Measurements from ENCODE around the gene ASF1B. TPM values are rescaled to one million over a fixed set of nuclear protein-coding genes. Genes with fewer than 3 reads are reported as not detected.

Gene ASF1B
- total RNA-seq, 2 donors from 2014 or later = 62.6 to 73.7 TPM

DNA sequence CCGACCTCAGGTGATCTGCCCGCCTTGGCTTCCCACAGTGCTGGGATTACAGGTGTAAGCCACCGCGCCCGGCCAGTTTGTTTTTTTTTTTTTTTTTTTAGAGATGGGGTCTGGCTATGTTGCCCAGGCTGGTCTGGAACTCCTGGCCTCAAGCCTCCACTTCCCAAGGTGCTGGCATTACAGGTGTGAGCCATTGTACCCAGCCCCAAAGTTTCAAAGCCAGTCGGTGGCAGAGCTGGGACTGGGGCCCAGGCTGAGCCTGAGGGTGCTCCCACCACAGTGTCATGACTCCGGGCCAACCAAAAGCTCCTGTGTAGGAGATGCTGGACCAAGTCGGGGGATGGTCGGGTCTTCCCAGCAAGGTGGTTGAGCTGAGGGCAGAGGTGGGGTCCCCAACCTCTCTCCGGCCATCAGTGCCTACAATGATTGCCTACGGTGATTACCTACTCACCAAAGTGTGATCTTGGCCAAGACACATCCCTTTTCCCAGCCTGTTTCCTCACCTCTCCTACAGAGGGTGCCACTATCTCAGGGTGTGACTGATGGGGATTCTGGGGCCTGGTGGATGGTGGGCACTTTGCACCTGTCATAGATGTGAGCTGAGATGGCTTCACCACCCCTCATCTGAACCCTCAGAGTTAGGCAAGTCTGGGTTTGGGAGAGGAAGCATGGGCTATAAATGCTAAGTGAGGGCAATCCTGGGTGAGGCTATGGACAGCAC, 40.0 kb downstream of the ASF1B start:
- no peak for ATAC-seq (replicated peaks)
- peaks cover 10% of the 10 kb centered on the region for H3K4me1 Mint-ChIP-seq
- H3K27ac Mint-ChIP-seq = no peak overlapping the region
- H3K36me3 Mint-ChIP-seq (ENCODE audit: low read depth) = peaks cover 27% of the 10 kb centered on the region
- no peaks in the 10 kb centered on the region for H3K27me3 Mint-ChIP-seq
- no peaks in the 10 kb centered on the region for H3K9me3 Mint-ChIP-seq
- no peak overlapping the region for H3K4me3 Mint-ChIP-seq

DNA sequence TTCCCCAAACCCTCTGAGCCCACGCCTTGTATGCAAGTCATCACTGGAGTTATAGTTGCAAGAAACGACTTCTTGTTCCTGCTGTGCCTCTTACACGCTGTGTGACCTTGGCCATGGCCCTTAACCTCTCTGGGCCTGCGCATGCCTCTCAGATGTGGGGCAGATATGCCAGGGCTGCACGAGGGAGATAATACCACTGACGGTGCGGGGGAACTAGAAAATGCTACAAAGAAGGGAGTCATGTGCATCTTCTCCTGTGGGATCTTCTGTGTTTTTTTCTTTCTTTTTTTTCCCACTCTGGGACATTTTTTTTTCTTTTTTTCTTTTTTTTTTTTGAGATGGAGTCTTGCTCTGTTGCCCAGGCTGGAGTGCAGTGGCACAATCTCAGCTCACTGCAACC, 41.5 kb downstream of the ASF1B start:
- H3K27ac Mint-ChIP-seq = no peak overlapping the region
- no peak for ATAC-seq (replicated peaks)
- H3K4me1 Mint-ChIP-seq = peaks cover 11% of the 10 kb centered on the region
- H3K27me3 Mint-ChIP-seq = no peaks in the 10 kb centered on the region
- no peaks in the 10 kb centered on the region for H3K9me3 Mint-ChIP-seq
- H3K36me3 Mint-ChIP-seq (ENCODE audit: low read depth) = peaks cover 23% of the 10 kb centered on the region
- H3K4me3 Mint-ChIP-seq = no peak overlapping the region

DNA sequence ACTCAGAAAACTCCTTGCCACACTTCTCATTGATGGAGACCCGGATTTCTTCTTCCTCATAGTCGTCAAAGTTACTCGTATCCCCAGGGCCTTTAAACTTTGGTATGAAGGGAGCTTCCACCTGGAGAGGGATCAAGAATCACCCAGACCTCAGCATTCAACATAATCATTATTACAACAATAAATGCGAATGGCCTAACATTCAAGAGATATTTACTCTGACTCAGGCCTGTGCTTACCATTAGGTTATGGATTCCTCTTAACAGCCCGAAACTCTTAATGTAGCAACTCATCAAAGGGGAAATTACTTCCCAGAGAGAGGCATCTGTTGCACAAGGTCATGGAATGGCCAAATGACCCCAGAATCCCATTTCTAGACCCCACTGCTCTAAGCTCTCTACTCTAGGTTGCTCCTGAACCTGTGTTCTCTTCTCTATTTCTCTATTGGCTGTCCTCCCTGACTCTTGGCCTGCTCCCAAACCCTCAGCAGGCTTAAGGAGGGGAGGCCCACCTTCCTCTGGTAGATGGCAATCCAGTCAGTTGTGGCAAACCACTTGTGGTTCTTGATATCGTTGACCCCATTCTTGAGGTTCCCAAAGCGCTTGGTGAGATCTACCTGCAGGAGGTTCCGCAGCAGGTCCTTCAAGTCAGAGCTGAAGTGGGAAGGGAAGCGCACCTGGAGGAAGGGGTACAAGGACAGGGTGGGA, 43.1 kb downstream of the ASF1B start:
- H3K4me1 Mint-ChIP-seq = peaks cover 17% of the 10 kb centered on the region

DNA sequence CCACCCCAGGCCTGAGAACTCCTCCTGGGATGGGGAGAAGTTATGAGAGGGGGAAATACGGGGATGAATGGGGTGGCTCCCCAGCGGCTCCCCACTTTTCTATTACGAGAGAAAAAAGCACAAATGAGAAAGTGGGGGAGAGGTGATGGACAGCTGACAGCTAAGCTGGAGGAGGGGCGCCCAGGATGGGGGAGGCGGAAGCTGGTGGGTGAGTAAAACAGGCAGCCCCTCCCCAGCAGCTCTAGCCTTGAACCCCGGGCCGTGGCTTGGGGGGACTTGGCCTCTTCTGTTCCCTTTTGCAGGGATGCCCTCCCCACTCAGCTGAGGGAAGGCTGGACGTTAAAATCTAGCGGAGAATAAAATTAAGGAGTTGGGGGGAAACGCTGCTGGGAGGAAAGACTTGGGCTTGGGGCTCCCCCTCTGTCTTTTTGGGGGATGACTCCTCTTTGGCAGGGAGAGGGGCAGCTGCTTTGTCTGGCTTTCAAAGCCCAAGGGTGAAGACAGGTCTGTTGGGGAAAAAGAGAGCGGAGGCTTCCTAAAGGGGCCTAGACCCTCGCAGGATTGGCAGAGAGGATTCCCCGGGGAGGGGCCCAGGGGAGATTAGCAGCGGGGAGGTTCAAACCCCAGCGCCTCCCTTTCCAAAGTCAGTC, 44.5 kb downstream of the ASF1B start:
- H3K4me3 Mint-ChIP-seq = peak overlapping the region; percentile 91
- peak overlapping the region; percentile 93 for H3K27ac Mint-ChIP-seq
- peaks cover 17% of the 10 kb centered on the region for H3K4me1 Mint-ChIP-seq
- H3K36me3 Mint-ChIP-seq (ENCODE audit: low read depth) = peaks cover 35% of the 10 kb centered on the region
- ATAC-seq (replicated peaks) = no peak
- no peaks in the 10 kb centered on the region for H3K27me3 Mint-ChIP-seq
- no peaks in the 10 kb centered on the region for H3K9me3 Mint-ChIP-seq

More for the DNA sequence above, 43.1 kb downstream of the ASF1B start:
- no peaks in the 10 kb centered on the region for H3K27me3 Mint-ChIP-seq
- peak overlapping the region; percentile 27 for H3K4me3 Mint-ChIP-seq
- peaks cover 35% of the 10 kb centered on the region for H3K36me3 Mint-ChIP-seq (ENCODE audit: low read depth)
- H3K27ac Mint-ChIP-seq = no peak overlapping the region
- ATAC-seq (replicated peaks) = no peak
- H3K9me3 Mint-ChIP-seq = no peaks in the 10 kb centered on the region

DNA sequence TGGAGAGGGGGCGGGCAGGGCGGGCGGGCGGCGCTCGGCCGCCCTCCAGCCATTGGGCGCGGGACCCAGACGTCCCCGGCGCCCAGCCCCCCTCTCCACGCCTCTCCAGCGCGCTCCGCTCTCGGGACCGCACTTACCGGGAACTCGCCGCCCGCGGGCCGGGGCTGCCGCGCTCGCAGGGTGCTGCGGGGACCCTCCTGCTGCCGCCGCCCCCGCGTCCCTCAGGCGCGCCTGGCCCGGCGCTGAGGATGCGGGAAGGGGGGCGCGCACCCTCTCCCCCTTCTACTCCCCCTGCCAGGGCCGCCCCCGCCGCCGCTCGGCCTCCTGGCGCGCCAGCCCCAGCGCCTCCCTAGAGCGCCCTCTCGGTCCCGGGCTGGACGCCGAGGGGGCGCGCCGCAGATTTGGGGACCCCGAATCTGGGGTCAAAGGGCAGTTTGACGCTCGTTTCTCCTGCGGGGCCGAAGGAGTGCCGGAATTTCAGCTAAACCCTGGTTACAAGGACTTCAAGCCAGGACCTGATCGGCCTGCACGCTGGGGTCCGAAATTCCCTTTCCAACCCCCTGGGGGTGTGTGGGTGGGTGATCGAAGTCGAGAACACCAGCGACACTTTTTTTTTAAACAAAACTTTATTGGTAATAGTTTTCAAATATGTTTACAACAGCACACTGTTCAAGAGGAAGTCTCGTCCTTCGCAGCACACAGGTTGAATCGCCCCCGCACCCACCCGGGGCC, 45.1 kb downstream of the ASF1B start:
- peaks cover 17% of the 10 kb centered on the region for H3K4me1 Mint-ChIP-seq
- peak; percentile 81 for ATAC-seq (replicated peaks)
- H3K36me3 Mint-ChIP-seq (ENCODE audit: low read depth) = peaks cover 36% of the 10 kb centered on the region
- H3K27me3 Mint-ChIP-seq = no peaks in the 10 kb centered on the region
- peak overlapping the region; percentile 91 for H3K4me3 Mint-ChIP-seq
- no peaks in the 10 kb centered on the region for H3K9me3 Mint-ChIP-seq
- peak overlapping the region; percentile 93 for H3K27ac Mint-ChIP-seq

DNA sequence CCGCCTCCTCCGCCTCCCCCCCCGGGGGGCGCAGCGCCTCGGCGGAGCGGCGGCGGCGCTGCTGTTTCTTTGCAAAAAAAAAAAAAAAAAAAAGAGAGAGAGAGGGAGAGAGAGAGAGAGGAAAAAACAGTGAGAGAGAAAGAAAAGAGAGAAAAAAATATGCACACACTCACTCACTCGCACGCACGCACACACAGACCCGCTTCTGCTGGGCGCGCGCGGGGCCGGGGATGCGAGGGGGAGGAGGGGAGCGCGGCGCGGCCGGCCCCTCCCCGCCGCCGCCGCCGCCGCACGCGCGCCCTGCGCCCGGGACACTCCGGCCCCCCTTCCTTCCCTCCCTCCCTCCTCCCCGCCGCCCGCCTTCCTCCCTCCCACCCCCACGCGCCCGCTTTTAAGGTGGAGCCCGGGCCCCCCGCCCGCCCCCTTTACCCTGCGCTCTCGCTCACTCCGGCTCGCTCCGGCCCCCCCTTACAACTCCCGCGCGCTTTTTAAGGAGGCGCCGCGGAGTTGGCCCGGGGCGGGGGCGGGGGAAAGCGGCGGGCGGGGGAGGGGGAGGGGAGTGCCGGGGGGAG, 45.8 kb downstream of the ASF1B start, which contains the start of gene SAMD1:
SAMD1 (minus strand) TSS at position 243 of the 572 bp plus-strand sequence.
- peak; percentile 62 for ATAC-seq (replicated peaks)
- no peaks in the 10 kb centered on the region for H3K9me3 Mint-ChIP-seq
- peaks cover 17% of the 10 kb centered on the region for H3K4me1 Mint-ChIP-seq
- H3K27me3 Mint-ChIP-seq = no peaks in the 10 kb centered on the region
- H3K4me3 Mint-ChIP-seq = peak within 1 kb of the TSS; percentile 91
- H3K27ac Mint-ChIP-seq = peak within 1 kb of the TSS; percentile 93
- H3K36me3 Mint-ChIP-seq (ENCODE audit: low read depth) = peaks cover 36% of the 10 kb centered on the region

DNA sequence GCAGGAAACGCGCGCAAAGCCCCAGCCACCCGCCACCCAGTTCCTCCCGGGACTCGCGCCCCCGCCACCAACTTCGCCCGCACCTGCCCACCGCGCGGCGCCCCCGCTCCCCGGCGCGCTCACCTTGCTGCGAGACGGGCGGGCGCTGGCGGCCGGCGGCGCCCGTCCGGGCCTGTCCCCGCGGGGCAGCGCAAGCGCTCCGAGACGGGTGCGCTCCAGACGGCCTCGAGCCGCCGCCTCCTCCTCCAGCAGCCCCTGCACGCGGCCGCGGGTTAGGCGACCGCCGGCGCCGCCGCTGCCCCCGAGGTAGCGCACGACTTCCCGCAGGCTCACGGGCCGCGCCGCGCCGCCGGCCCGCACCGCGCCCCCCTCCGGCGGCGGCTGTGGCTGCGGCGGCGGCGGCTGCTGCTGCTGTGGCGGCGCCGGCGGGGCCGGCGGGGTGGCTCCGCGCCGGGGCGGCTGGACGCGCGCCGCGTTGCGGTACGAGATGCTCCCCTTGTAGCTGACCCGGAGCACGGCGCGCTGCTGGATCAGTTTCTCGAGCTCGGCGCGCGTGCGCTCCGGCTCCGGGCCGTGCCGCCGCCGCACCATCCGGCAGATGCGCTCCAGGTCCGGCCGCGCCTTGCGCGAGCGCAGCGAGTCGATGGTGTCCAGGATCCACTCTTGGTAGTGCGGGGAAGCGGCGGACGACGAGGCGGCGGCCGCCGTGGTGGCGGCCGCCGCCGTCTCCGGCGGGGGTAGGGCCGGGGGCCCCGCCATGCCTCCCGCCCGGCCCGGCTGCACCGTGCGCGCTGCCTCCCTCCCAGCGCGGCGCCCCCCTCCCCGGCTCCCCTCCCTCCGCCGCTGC, 46.5 kb downstream of the ASF1B start:
- Mint-ChIP-seq H3K9me3 (no peaks in the 10 kb centered on the region), H3K27me3 (no peaks in the 10 kb centered on the region), H3K4me3 (peak overlapping the region; percentile 59), H3K27ac (peak overlapping the region; percentile 36), H3K4me1 (peaks cover 20% of the 10 kb centered on the region), H3K36me3 (ENCODE audit: low read depth) (peaks cover 36% of the 10 kb centered on the region)
- peak; percentile 24 for ATAC-seq (replicated peaks)

DNA sequence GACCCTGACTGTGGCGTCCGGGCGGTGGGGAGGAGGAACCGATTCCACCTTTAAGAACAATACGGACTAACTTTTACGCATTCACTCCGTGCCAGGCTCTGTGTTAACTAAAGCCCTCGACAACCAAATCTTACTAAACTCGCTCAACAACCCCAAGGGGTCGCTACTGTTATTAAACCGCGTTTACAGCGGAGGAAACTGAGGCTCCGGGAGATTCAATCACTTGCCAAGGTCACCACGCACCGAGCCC, 47.1 kb downstream of the ASF1B start:
- Mint-ChIP-seq H3K4me3 (peak overlapping the region; percentile 59), H3K4me1 (peaks cover 16% of the 10 kb centered on the region), H3K27ac (peak overlapping the region; percentile 36), H3K27me3 (no peaks in the 10 kb centered on the region), H3K9me3 (no peaks in the 10 kb centered on the region), H3K36me3 (ENCODE audit: low read depth) (peaks cover 36% of the 10 kb centered on the region)
- no peak for ATAC-seq (replicated peaks)

DNA sequence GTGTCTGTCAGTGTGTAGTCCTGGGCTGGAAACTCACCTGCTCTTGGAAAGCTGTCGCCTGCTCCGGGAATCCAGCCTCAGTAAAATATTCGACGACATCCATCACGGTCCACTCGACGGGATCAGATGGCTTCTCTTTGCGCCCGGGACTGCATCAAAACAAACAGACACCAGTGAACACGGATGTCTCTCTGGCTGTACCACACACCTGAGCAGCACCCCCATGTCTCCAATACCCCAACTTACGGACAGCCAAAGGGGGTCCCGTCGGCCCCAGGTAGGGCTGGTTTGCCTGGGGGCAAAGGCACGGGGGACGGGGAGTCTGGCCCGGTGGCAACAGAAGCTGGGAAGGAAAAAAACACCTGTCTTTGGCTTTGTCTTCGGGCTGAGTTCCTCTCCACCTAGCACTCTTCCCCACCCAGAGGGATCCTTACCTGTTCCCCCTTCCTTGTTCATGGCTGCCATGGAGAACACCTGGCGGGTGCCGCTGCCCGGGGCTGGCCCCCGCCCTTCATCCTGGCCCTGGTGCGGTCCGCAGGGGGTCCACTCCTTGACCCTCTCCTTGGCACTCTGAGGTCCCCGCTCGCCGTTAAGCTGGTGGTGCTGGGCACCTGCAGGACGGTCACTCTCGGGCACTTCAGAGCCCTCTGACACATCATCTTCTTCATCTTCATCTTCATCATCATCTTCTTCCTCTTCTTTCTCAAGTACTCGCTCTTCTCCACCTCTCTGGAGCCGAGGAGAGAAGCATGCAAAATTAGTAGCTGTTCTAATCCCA, 47.6 kb downstream of the ASF1B start:
- no peaks in the 10 kb centered on the region for H3K9me3 Mint-ChIP-seq
- peaks cover 36% of the 10 kb centered on the region for H3K36me3 Mint-ChIP-seq (ENCODE audit: low read depth)
- peak overlapping the region; percentile 36 for H3K27ac Mint-ChIP-seq
- no peaks in the 10 kb centered on the region for H3K27me3 Mint-ChIP-seq
- peak overlapping the region; percentile 59 for H3K4me3 Mint-ChIP-seq
- ATAC-seq (replicated peaks) = no peak
- peaks cover 16% of the 10 kb centered on the region for H3K4me1 Mint-ChIP-seq

DNA sequence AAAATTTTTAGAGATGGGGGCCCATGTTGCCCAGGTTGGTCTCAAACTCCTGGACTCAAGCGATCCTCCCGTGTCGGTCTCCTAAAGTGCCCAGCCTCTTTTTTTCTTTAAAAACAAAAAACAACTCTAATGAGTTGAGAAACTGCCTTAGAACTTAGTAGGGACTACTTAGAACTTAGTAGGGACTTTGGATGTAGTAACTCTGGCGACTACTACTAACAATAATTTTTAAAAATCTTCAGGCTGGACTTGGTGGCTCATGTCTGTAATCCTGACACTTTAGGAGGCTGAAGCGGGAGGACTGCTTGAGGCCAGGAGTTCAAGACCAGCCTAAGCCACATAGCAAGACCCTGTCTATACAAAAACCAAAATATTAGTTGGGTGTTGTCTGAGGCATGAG, 50.3 kb downstream of the ASF1B start:
- no peak overlapping the region for H3K27ac Mint-ChIP-seq
- ATAC-seq (replicated peaks) = no peak
- no peaks in the 10 kb centered on the region for H3K9me3 Mint-ChIP-seq
- H3K4me3 Mint-ChIP-seq = no peak overlapping the region
- no peaks in the 10 kb centered on the region for H3K27me3 Mint-ChIP-seq
- peaks cover 36% of the 10 kb centered on the region for H3K36me3 Mint-ChIP-seq (ENCODE audit: low read depth)
- H3K4me1 Mint-ChIP-seq = peaks cover 9% of the 10 kb centered on the region

DNA sequence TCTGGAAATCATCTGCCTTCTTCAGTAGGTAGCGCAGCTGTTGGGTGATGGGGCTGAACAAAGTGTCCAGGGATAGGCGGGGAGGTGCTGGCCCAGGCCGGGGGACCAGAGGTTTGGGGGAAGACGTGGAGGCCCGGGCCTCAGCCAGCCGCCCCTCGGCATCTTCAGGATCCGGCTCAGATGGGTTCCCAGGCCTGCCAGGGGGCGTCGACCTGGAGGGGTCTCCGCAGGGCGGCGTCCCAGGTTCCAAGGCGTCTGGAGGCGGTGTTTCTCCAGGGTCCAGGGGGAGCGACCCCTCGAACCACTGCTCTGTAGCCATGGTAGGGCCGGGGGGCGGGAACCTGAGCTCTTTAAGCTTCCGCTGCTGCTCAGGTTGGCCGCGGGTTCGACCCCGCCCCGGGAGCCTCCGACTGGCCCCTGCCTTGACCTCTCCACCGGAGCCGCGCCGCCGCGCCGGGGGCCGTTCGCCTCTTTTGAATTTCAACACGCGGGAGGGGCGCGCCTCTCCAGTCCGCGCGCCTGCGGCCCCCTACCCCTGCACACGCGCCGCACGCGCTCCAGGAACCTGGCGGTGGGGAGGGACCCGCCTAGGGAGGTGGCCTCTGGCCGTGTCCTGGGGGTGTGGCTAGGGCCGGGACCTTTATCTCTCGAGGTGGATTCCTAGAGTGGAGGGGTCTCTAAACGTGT, 50.9 kb downstream of the ASF1B start, which contains the start of gene C19orf67:
C19orf67 (minus strand) TSS at position 475 of the 687 bp plus-strand sequence; CDS start at position 319, 156 bp downstream.
- no peak for ATAC-seq (replicated peaks)
- Mint-ChIP-seq H3K4me1 (peaks cover 9% of the 10 kb centered on the region), H3K36me3 (ENCODE audit: low read depth) (peaks cover 37% of the 10 kb centered on the region), H3K4me3 (no peak within 1 kb of the TSS), H3K27ac (no peak within 1 kb of the TSS), H3K27me3 (no peaks in the 10 kb centered on the region), H3K9me3 (no peaks in the 10 kb centered on the region)

DNA sequence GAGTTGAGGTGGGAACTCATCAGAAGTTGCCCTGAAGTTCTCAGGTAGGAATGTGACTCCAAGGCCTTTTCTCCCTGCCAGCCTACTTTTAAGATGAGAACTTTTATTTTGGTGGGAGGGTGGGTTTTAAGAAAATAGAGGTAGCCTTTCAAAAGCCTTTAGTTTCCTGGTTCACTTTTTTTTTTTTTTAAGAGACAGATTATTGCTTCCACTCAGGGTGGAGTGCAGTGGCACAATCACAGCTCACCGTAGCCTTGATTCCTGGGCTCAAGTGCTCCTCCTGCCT, 53.8 kb downstream of the ASF1B start:
- Mint-ChIP-seq H3K4me3 (peak overlapping the region; percentile 93), H3K36me3 (ENCODE audit: low read depth) (peaks cover 18% of the 10 kb centered on the region), H3K4me1 (peaks cover 3% of the 10 kb centered on the region), H3K27ac (peak overlapping the region; percentile 98), H3K9me3 (no peaks in the 10 kb centered on the region), H3K27me3 (no peaks in the 10 kb centered on the region)
- no peak for ATAC-seq (replicated peaks)

All from activated T-helper 17 cell treated with anti-CD3 and anti-CD28 coated beads, Interleukin-2, amount 50 U/mL, for 72 hours (primary cell).